ENCODE measurements around the gene GUCA1C. TPM values are rescaled to one million over a fixed set of nuclear protein-coding genes. Genes with fewer than 3 reads are reported as not detected.

Gene GUCA1C
- total and polyA plus RNA-seq, 8 donors, result not detected

- intact Hi-C loops (cut with DNase I), result no loop called here
- H3K9me3 ChIP-seq, result peaks cover 0 to 8% of the 10 kb centered on the region in 2 donors
- DNase-seq (no peak), ATAC-seq (no peak)
- H3K4me1 ChIP-seq, result no peaks in the 10 kb centered on the region
- no peak for TF ChIP-seq CTCF (IDR thresholded peaks at IDR 0.05)
- no peaks in the 10 kb centered on the region for H3K27me3 ChIP-seq
- no peak overlapping the region for H3K27ac ChIP-seq
- H3K4me3 ChIP-seq, result no peak overlapping the region
- no peaks in the 10 kb centered on the region for H3K36me3 ChIP-seq
These were observed 92.3 kb downstream of the GUCA1C start for GRCh38 chr3:108861401-108861800.

Other genes starting within 250 kb of the GUCA1C start
- not detected for gene RETNLB, start 196.5 kb downstream of the GUCA1C start, total RNA-seq
- not detected for gene RETNLB, start 196.5 kb downstream of the GUCA1C start, polyA plus RNA-seq (ENCODE audit: insufficient read length in 6 of 6)
- 1 to 10 TPM in 1 of 2 donors, under 1 TPM in 1; 0.55 to 1.4 TPM for gene TRAT1, start 131.1 kb downstream of the GUCA1C start, total RNA-seq
- under 1 TPM; 0.17 to 0.49 (median 0.27) TPM for gene TRAT1, start 131.1 kb downstream of the GUCA1C start, polyA plus RNA-seq (ENCODE audit: insufficient read length in 6 of 6)
- not detected for gene MORC1, start 164.3 kb upstream of the GUCA1C start, total RNA-seq
- gene MORC1, start 164.3 kb upstream of the GUCA1C start, polyA plus RNA-seq (ENCODE audit: insufficient read length in 6 of 6), result not detected
- not detected for gene C3orf85, start 182.8 kb upstream of the GUCA1C start, total RNA-seq
- gene C3orf85, start 182.8 kb upstream of the GUCA1C start, polyA plus RNA-seq (ENCODE audit: insufficient read length in 6 of 6), result under 1 TPM in 1 of 6 donors, not detected in 5; 0.48 TPM

All from left lung (tissue), 10 donors.